Activated T-cell treated with anti-CD3 and anti-CD28 coated beads, Interleukin-2, amount 50 U/mL, for 72 hours (primary cell): Measurements from ENCODE around the gene B3GNT7. TPM values are rescaled to one million over a fixed set of nuclear protein-coding genes. Genes with fewer than 3 reads are reported as not detected.
"Not testable (repeated sequence)": the region's sequence is repeated elsewhere in the genome, so short reads cannot be mapped to it uniquely, and the experiment has no call there.

Source experiments
- ATAC-seq, 2 donors: fragments of 150-1000 bp; cut with Tn5 transposase; replicated peaks in 1 of 2; 2 replicates each; pipeline ENCODE4 v1.10.0; 2021; ENCODE audit warnings: moderate library complexity in 2 of 2, mild to moderate bottlenecking in 1 of 2
- DNase-seq, 2 donors: peaks; one replicate each; pipeline ENCODE4 v3.0.0; 2021 to 2022; ENCODE audit warnings: mixed read lengths in 1 of 2
- H3K27ac Mint-ChIP-seq: one replicate; pipeline ENCODE4 v1.8.0; 2022; ENCODE audit warnings: mild to moderate bottlenecking, moderate library complexity, mixed read lengths
- H3K27me3 Mint-ChIP-seq: one replicate; pipeline ENCODE4 v1.8.0; 2022; ENCODE audit warnings: low read depth, mixed read lengths
- H3K36me3 Mint-ChIP-seq, 2 donors: one replicate each; pipeline ENCODE4 v1.8.0; 2022; ENCODE audit warnings: mixed read lengths in 2 of 2, mild to moderate bottlenecking in 1 of 2; ENCODE audit not compliant: insufficient read depth in 2 of 2
- H3K4me1 Mint-ChIP-seq: one replicate; pipeline ENCODE4 v1.8.0; 2022; ENCODE audit warnings: low read depth, mixed read lengths
- H3K4me3 Mint-ChIP-seq, 2 donors: one replicate each; pipeline ENCODE4 v1.8.0; 2022; ENCODE audit warnings: mild to moderate bottlenecking in 2 of 2, mixed read lengths in 2 of 2, moderate library complexity in 2 of 2
- H3K9me3 Mint-ChIP-seq, 2 donors: one replicate each; pipeline ENCODE4 v1.8.0; 2022; ENCODE audit warnings: mixed read lengths in 2 of 2
- total RNA-seq, 2 donors: library from RNA; stranded (reverse); gene quantifications; one replicate each; pipeline ENCODE4 v1.2.3, GENCODE V29; 2022

The B3GNT7 gene
- total RNA-seq, 2 donors from 2014 or later, result 0.34 to 0.76 TPM

GRCh38 chr2:231372326-231372725 lies 23.2 kb upstream of the B3GNT7 start:
- H3K4me1 Mint-ChIP-seq, result no peaks in the 10 kb centered on the region
- H3K27me3 Mint-ChIP-seq, result no peaks in the 10 kb centered on the region
- H3K27ac Mint-ChIP-seq, result no peak overlapping the region
- DNase-seq (no peak), ATAC-seq (no peak)
- H3K4me3 Mint-ChIP-seq, result no peak overlapping the region
- no peaks in the 10 kb centered on the region for H3K9me3 Mint-ChIP-seq
- H3K36me3 Mint-ChIP-seq, result no peaks in the 10 kb centered on the region

- Mint-ChIP-seq H3K9me3 (no peaks in the 10 kb centered on the region), H3K4me3 (no peak overlapping the region), H3K36me3 (no peaks in the 10 kb centered on the region), H3K27ac (no peak overlapping the region), H3K4me1 (no peaks in the 10 kb centered on the region), H3K27me3 (no peaks in the 10 kb centered on the region)
- ATAC-seq (no peak), DNase-seq (no peak)
Measured at GRCh38 chr2:231373184-231373583, 22.3 kb upstream of the B3GNT7 start.

- Mint-ChIP-seq H3K9me3 (no peaks in the 10 kb centered on the region), H3K4me3 (no peak overlapping the region), H3K36me3 (no peaks in the 10 kb centered on the region), H3K27me3 (no peaks in the 10 kb centered on the region), H3K27ac (no peak overlapping the region), H3K4me1 (no peaks in the 10 kb centered on the region)
- DNase-seq, result no peak
- ATAC-seq, result no peak
Measured at GRCh38 chr2:231373786-231374349, 21.6 kb upstream of the B3GNT7 start.

- ATAC-seq (no peak), DNase-seq (no peak)
- Mint-ChIP-seq H3K27me3 (no peaks in the 10 kb centered on the region), H3K9me3 (no peaks in the 10 kb centered on the region), H3K4me1 (no peaks in the 10 kb centered on the region), H3K36me3 (no peaks in the 10 kb centered on the region), H3K27ac (no peak overlapping the region), H3K4me3 (no peak overlapping the region)
Measured at GRCh38 chr2:231374771-231375170, 20.7 kb upstream of the B3GNT7 start.

GRCh38 chr2:231375994-231376615 lies 19.4 kb upstream of the B3GNT7 start:
- H3K9me3 Mint-ChIP-seq, H3K27me3 Mint-ChIP-seq: not testable (repeated sequence)

GRCh38 chr2:231376857-231377256 lies 18.7 kb upstream of the B3GNT7 start:
- no peak for ATAC-seq
- H3K36me3 Mint-ChIP-seq, result no peaks in the 10 kb centered on the region
- no peaks in the 10 kb centered on the region for H3K4me1 Mint-ChIP-seq
- no peak for DNase-seq
- peaks cover 5% of the 10 kb centered on the region for H3K27me3 Mint-ChIP-seq
- no peak overlapping the region for H3K27ac Mint-ChIP-seq
- H3K9me3 Mint-ChIP-seq, result no peaks in the 10 kb centered on the region
- H3K4me3 Mint-ChIP-seq, result no peak overlapping the region

More at GRCh38 chr2:231375994-231376615, 19.4 kb upstream of the B3GNT7 start:
- H3K4me3 Mint-ChIP-seq, H3K36me3 Mint-ChIP-seq, ATAC-seq, H3K27ac Mint-ChIP-seq, DNase-seq, H3K4me1 Mint-ChIP-seq: not testable (repeated sequence)

GRCh38 chr2:231378026-231378722 lies 17.3 kb upstream of the B3GNT7 start:
- no peaks in the 10 kb centered on the region for H3K9me3 Mint-ChIP-seq
- H3K27me3 Mint-ChIP-seq, result peaks cover 7% of the 10 kb centered on the region
- H3K27ac Mint-ChIP-seq, result no peak overlapping the region
- no peaks in the 10 kb centered on the region for H3K4me1 Mint-ChIP-seq
- no peak overlapping the region for H3K4me3 Mint-ChIP-seq
- no peak for DNase-seq
- ATAC-seq, result no peak
- H3K36me3 Mint-ChIP-seq, result no peaks in the 10 kb centered on the region

- no peak for ATAC-seq
- Mint-ChIP-seq H3K4me1 (no peaks in the 10 kb centered on the region), H3K27ac (no peak overlapping the region), H3K9me3 (no peaks in the 10 kb centered on the region), H3K36me3 (no peaks in the 10 kb centered on the region), H3K27me3 (peaks cover 7% of the 10 kb centered on the region), H3K4me3 (no peak overlapping the region)
- DNase-seq, result no peak
Measured at GRCh38 chr2:231379266-231380215, 16.0 kb upstream of the B3GNT7 start.

- DNase-seq, result no peak
- Mint-ChIP-seq H3K4me1 (no peaks in the 10 kb centered on the region), H3K36me3 (peaks cover 3 to 4% of the 10 kb centered on the region in 2 donors), H3K9me3 (peaks cover 6 to 7% of the 10 kb centered on the region in 2 donors), H3K27me3 (peaks cover 7% of the 10 kb centered on the region), H3K4me3 (no peak overlapping the region), H3K27ac (no peak overlapping the region)
- no peak for ATAC-seq
Measured at GRCh38 chr2:231380307-231380706, 15.2 kb upstream of the B3GNT7 start.

- peaks cover 4 to 6% of the 10 kb centered on the region in 2 donors for H3K36me3 Mint-ChIP-seq
- no peak overlapping the region for H3K27ac Mint-ChIP-seq
- no peaks in the 10 kb centered on the region for H3K4me1 Mint-ChIP-seq
- no peak overlapping the region for H3K4me3 Mint-ChIP-seq
- ATAC-seq (no peak), DNase-seq (no peak)
- H3K27me3 Mint-ChIP-seq, result peaks cover 7% of the 10 kb centered on the region
- H3K9me3 Mint-ChIP-seq, result peaks cover 8 to 10% of the 10 kb centered on the region in 2 donors
Measured at GRCh38 chr2:231380991-231381847, 14.3 kb upstream of the B3GNT7 start.

- Mint-ChIP-seq H3K36me3 (peaks cover 4 to 6% of the 10 kb centered on the region in 2 donors), H3K27me3 (peaks cover 7% of the 10 kb centered on the region), H3K4me1 (no peaks in the 10 kb centered on the region), H3K27ac (no peak overlapping the region), H3K9me3 (peaks cover 8 to 10% of the 10 kb centered on the region in 2 donors), H3K4me3 (no peak overlapping the region)
- ATAC-seq, result no peak
- DNase-seq, result no peak
Measured at GRCh38 chr2:231382116-231382515, 13.4 kb upstream of the B3GNT7 start.

- ATAC-seq (no peak), DNase-seq (no peak)
- Mint-ChIP-seq H3K4me1 (no peaks in the 10 kb centered on the region), H3K36me3 (peaks cover 4 to 6% of the 10 kb centered on the region in 2 donors), H3K9me3 (peaks cover 8 to 10% of the 10 kb centered on the region in 2 donors), H3K4me3 (no peak overlapping the region), H3K27ac (no peak overlapping the region), H3K27me3 (peaks cover 7% of the 10 kb centered on the region)
Measured at GRCh38 chr2:231383416-231384108, 11.9 kb upstream of the B3GNT7 start.
